T-helper 1 cell treated with Interleukin-12 subunit alpha and Interleukin-12 subunit beta and Interleukin-4 antibody, amounts not matched to agents 30 ng/mL and 1 ng/mL, for 36 hours (primary cell): ENCODE results near the gene TRIO. TPM values are rescaled to one million over a fixed set of nuclear protein-coding genes. Genes with fewer than 3 reads are reported as not detected.
"Not testable (repeated sequence)": the region's sequence is repeated elsewhere in the genome, so short reads cannot be mapped to it uniquely, and the experiment has no call there.

Experiments
- intact Hi-C: fragments of 100-400 bp; cut with micrococcal nuclease; formaldehyde crosslinking; loops from one replicate; pipeline ENCODE4 v1.15.1; 2024
- total RNA-seq: library from RNA; stranded (reverse); gene quantifications from 2 replicates; pipeline ENCODE4 v1.2.3, GENCODE V29; 2022

Gene TRIO
- total RNA-seq, 1 donor from 2014 or later = 12.9 TPM

- intact Hi-C loops = no loop called here
Observed at GRCh38 chr5:14204011-14204670, 61.0 kb downstream of the TRIO start.

GRCh38 chr5:14204785-14205321, 61.7 kb downstream of the TRIO start:
- intact Hi-C loops = no loop called here

GRCh38 chr5:14206028-14206725, 63.0 kb downstream of the TRIO start:
- intact Hi-C loops = no loop called here

- intact Hi-C loops = not testable (repeated sequence)
Observed at GRCh38 chr5:14207428-14207827, 64.3 kb downstream of the TRIO start.

GRCh38 chr5:14208071-14209021, 65.2 kb downstream of the TRIO start:
- intact Hi-C loops = no loop called here

DNA sequence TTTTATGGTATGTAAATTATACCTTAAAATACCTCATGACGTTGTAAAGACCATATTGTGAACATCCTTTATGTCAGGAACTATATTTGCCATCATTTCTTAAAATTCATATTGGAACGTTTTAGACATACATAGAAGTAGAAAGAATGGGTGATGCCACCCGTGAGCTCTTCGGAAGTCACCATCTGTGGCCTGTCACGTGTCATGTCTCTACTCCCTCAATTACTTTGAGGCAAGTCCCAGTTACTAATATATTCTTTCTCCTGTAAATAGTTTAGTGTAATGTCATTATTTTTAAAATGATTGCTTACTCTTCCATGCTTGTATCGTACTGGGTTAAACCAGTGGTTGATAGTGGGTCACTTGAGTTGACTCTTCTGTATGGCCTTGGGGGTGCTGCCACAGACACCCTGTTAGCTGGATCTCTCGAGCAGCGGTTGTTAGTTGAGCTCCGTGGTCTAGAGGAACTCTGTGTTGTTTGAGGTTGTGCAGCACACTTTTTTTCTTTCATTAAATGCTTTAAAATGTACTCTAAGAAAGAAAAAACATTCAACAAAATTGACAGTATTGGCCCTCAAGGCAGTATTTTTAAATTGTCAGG, 66.2 kb downstream of the TRIO start:
- intact Hi-C loops = no loop called here

GRCh38 chr5:14209836-14210235, 66.7 kb downstream of the TRIO start:
- intact Hi-C loops = no loop called here

DNA sequence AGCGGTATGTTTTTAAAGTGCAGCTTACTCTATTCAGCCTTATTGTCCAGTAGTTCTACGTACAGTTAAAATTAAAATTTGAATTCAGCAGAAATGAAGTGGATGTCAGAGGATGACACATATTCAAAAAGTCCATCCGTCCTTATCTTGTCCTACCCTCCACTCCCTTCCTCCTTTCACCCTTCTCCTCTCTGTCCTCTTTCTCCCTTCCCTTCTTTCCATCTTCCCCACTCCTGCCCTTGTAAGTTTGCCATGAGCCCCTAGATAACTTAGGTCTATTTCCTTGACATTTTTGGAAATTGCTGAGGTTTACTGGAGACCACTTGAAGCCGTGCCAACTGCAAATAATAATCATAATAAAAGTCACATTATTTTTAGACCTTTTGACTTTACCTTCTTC, 67.6 kb downstream of the TRIO start:
- intact Hi-C loops = no loop called here

DNA sequence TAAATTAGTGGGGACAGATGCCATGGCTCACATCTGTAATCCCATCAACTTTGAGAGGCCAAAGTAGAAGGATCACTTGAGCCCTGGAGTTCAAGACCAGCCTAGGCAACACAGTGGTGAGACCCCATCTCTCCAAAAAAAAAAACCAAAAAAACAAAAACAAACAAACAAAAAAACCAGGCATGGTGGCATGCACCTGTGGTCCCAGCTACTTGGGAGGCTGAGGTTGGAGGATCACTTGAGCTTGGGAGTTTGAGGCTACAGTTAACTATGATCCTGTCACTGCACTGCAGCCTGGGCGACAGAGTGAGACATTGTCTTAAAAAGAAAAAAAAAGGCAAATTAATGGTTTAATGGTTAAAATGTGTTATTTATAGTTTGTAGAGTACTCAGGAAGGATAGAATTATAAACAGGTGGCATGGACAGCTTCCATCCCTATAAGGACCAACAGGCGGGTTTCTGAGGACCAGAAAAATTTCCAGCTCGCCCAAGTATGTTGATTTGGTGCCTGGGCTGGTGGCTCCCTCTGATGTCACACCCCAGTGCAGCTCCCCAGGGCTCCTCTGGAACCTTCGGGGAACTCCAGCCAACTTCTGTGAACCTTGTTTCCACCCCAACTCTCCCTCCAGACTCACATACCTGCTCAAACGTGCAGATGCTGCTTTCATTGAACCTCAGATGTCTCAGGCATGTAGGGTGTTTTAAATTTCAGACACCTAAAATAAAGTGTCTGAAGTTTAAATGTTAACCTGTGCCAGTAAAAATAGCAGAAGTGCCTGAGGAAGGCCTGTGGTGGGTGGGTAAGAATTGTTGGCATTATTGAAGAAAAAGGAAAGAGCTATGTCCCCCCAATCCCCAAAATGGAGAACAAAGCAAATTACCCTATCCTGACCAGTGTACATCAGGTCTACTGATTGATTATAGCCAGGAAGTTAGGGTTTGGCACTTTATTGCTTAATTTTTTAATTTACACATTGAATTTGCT, 69.0 kb downstream of the TRIO start:
- intact Hi-C loops = loop anchor here (2.0 kb wide), 1 partner anchor 67 kb away; no protein-coding TSS in a partner anchor

DNA sequence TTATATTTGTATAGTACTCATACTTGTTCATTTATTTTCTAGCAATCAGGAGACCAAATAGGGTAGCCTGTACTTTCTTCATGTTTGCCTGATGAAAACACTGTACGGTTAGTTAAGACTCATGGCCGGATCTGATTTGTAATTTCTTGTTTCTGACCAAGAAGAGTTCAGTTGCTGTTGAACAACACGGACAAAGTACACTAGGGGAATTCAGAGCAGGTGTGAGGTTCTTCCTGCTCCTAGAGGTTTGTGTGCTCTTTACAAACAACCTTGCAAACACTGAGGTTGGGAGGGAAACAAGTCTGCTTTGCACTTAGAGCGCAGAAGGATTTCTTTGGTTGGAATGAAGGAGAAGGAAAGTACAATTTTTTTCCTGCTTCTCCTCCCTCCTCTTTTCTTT, 69.7 kb downstream of the TRIO start:
- intact Hi-C loops = loop anchor here (2.0 kb wide), 1 partner anchor 68 kb away; no protein-coding TSS in a partner anchor

DNA sequence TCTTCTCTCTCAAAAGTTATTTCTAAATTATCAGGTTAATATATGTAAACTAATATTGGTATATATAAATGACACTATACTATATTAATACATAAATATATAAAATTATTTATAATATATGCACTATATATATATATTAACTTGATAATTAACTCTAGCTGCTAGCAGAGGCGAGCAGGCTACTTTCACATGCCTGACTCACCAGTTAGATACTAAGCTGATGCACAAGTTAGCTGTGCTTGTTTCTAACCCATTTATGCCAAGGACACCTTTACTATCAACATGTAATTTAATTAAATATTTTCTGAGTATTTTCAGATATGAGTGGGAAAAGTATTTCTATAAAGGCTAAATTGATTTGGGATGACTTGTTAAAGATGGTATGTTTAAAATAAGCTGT, 70.1 kb downstream of the TRIO start:
- intact Hi-C loops = loop anchor here (2.0 kb wide), 1 partner anchor 68 kb away; no protein-coding TSS in a partner anchor

DNA sequence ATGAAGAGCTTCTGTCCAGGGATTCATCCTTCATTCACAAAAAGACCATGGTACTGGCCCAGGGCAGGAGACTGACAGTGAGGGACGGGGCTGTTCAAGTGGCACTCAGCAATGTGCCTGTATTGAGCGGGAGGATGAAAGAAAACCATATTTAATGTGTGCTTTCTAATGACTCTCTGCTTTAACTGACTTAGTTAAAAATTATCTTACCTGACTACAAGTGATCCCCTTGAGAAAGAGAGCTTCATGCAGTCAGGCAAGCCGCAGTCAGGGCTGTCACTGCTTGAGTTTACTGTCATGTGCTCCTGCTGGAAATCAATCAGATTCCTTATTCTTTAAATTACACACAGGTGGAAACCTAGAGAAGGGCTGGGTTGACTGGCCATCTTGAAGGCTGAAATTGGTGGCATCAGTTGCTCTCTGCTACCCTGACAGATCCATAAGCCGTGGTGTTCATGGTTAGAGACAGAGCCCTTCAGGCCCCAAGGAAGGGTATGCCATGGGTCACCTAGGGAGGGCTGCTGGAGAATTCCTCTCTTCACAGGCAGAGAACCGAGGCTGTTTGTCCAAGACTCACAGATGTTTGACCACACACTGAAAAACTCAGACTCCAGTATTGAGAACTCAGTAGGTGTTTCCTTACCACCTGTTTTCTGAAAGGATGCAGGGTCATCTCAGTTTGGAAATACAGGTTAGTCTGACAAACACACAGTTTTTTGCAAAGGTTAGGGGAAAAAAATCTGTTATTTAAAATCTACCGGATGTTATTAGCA, 70.9 kb downstream of the TRIO start:
- intact Hi-C loops = loop anchor here (2.0 kb wide), 1 partner anchor 69 kb away; no protein-coding TSS in a partner anchor

DNA sequence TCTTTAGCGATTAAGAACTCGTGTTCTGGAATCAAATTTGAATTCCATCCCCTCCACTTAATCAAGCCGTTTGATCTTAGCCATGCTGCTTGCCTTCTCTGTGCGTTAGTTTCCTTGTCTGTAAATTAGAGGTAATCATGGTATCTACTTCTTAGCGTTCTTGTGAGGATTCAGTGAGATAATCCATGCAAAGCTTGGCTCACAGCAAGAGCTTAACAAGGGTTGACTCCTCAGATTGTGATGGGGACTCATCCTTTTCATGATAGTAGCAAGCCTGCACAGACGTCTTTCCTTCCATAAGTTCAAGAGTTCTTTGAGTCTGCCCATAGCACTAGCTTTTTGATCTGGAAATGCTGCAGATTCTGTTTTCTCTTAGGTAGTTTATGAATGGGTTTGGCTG, 72.8 kb downstream of the TRIO start:
- intact Hi-C loops = no loop called here

DNA sequence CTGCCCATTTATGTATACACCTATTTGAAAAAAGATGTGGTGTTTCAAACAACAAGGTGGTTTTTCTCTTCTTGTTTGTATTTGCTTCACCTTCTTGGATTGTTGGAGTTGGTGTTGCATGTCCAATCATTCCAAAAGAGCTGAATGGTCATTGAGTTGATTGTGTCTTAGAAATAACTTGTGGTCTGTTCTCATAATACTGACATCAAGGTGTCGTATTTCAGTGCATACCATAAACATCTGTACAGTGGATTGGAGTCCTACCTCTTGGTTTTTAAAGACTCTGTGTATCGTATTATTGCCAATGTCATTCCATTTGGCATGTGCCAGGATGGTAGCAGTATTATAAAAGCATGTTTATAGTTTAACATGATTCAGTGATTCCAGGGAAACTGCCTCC, 73.2 kb downstream of the TRIO start:
- intact Hi-C loops = no loop called here

DNA sequence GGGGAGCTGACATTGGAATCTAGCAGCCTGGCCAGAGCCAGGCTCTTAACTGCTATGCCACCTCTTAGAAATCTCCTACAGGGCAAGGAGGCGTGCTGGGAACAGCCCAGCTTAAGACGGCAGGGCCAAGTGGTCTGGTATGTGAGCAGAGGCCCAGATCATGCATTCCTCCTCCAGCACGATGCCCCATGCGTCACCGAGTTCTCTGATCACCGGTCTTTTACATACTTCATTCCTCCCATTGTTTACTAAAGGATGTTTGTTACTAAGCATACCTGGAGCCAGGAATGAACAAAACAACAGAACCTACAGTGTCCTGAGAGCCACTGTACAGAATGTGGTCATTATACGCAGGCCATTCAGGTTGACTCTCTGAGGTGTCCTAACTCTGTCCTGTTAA, 73.8 kb downstream of the TRIO start:
- intact Hi-C loops = no loop called here

GRCh38 chr5:14217587-14217986, 74.4 kb downstream of the TRIO start:
- intact Hi-C loops = no loop called here

GRCh38 chr5:14218011-14218410, 74.9 kb downstream of the TRIO start:
- intact Hi-C loops = no loop called here

DNA sequence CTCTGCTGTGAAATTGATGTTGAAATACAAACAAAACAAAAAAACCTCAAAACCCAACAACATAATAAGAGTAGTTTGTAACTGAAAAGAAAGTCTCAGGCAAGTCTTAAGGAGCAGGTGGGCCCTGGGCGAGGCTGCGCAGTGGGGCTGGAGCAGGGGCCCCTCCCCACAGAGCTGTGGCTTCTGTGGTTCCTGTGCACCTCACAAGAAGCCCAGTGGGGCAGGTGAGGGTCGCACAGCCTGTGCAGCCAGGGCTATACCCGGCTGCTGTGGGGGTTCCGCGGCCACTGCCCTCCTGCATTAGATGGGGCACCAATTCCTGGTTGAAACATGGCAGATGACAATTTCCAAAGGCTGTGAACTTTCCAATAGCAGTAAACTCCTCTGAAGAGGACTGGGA, 75.3 kb downstream of the TRIO start:
- intact Hi-C loops = no loop called here
